ENCODE data around the gene MAZ.

GRCh38 chr16:29784157-29784556, 22.2 kb upstream of the MAZ start:
- TF ChIP-seq CTCF (IDR thresholded peaks at IDR 0.05; ENCODE audit: low read depth, low read length, missing input control): no peak
- no peak for TF ChIP-seq MAX (IDR thresholded peaks at IDR 0.05)
- TF ChIP-seq JUND (IDR thresholded peaks at IDR 0.05): no peak
- TF ChIP-seq REST (IDR thresholded peaks at IDR 0.05): no peak
- no peak for TF ChIP-seq RAD21 (IDR thresholded peaks at IDR 0.05)
- TF ChIP-seq RXRA (IDR thresholded peaks at IDR 0.05): no peak
- TF ChIP-seq TAF1 (conservative IDR thresholded peaks at IDR 0.05): no peak
- TF ChIP-seq ATF3 (IDR thresholded peaks at IDR 0.05): no peak
- no peak for TF ChIP-seq SP1 (IDR thresholded peaks at IDR 0.05)
- no peak for TF ChIP-seq YY1 (IDR thresholded peaks at IDR 0.05)
- TF ChIP-seq HNF4A (conservative IDR thresholded peaks at IDR 0.05): no peak
